Skeletal muscle satellite cell (primary cell): Measurements from ENCODE around the gene EXOSC10.
"Not testable (repeated sequence)": the region's sequence is repeated elsewhere in the genome, so short reads cannot be mapped to it uniquely, and the experiment has no call there.

Experiments used
- H3K27me3 ChIP-seq: 2 replicates; pipeline ENCODE4 v1.7.0; 2013; ENCODE audit warnings: low read length; ENCODE audit not compliant: control insufficient read depth, insufficient read depth
- H3K36me3 ChIP-seq: 2 replicates; pipeline ENCODE4 v1.7.0; 2013; ENCODE audit warnings: mild to moderate bottlenecking, control low read depth, low read length; ENCODE audit not compliant: insufficient read depth
- H3K4me1 ChIP-seq: 2 replicates; pipeline ENCODE4 v1.7.0; 2013; ENCODE audit warnings: low read length; ENCODE audit not compliant: control insufficient read depth, insufficient read depth
- H3K4me2 ChIP-seq: 2 replicates; pipeline ENCODE4 v1.7.0; 2013; ENCODE audit warnings: mild to moderate bottlenecking, low read length
- H3K4me3 ChIP-seq: 2 replicates; pipeline ENCODE4 v1.7.0; 2013; ENCODE audit warnings: low read length
- H3K9ac ChIP-seq: 2 replicates; pipeline ENCODE4 v1.7.0; 2013; ENCODE audit warnings: mild to moderate bottlenecking, low read depth, low read length, moderate library complexity
- H3K9me3 ChIP-seq: replicated peaks from 2 replicates; pipeline ENCODE4 v1.7.0; 2013; ENCODE audit warnings: mild to moderate bottlenecking, control low read depth, low read length

EXOSC10 gene

GRCh38 chr1:11023201-11023600, 76.5 kb downstream of the EXOSC10 start:
- H3K4me1 ChIP-seq: no peaks in the 10 kb centered on the region
- H3K9me3 ChIP-seq: no peaks in the 10 kb centered on the region
- H3K27me3 ChIP-seq: no peaks in the 10 kb centered on the region
- H3K36me3 ChIP-seq: peaks cover 88% of the 10 kb centered on the region
- no peak overlapping the region for H3K4me3 ChIP-seq
- no peak overlapping the region for H3K4me2 ChIP-seq
- no peak overlapping the region for H3K9ac ChIP-seq

GRCh38 chr1:11019971-11020370, 79.7 kb downstream of the EXOSC10 start:
- H3K4me1 ChIP-seq: no peaks in the 10 kb centered on the region
- no peak overlapping the region for H3K4me2 ChIP-seq
- peaks cover 79% of the 10 kb centered on the region for H3K36me3 ChIP-seq
- H3K4me3 ChIP-seq: no peak overlapping the region
- H3K9ac ChIP-seq: no peak overlapping the region
- H3K9me3 ChIP-seq: no peaks in the 10 kb centered on the region
- H3K27me3 ChIP-seq: no peaks in the 10 kb centered on the region

DNA sequence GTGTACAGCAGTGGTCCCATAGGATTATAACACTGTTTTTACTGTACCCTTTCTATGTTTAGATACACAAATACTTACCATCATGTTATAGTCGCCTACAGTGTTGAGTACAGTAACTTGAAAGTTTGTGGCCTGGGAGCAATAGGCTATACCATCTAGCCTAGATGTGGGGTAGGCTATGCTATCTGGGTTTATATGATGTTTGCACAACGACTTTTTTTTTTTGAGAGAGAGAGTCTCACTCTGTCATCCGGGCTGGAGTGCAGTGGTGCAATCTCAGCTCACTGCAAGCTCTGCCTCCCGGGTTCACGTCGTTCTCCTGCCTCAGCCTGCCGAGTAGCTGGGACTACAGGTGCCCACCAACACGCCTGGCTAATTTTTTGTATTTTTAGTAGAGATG, 80.3 kb downstream of the EXOSC10 start:
- not testable (repeated sequence) for H3K4me3 ChIP-seq, H3K9me3 ChIP-seq, H3K27me3 ChIP-seq, H3K4me1 ChIP-seq, H3K9ac ChIP-seq, H3K4me2 ChIP-seq
- peaks cover 77% of the 10 kb centered on the region for H3K36me3 ChIP-seq
